ENCODE data around the gene CCDC71. TPM values are rescaled to one million over a fixed set of nuclear protein-coding genes. Genes with fewer than 3 reads are reported as not detected.

The CCDC71 gene
- total and polyA plus RNA-seq, 2 of the 13 experiments (the other 11 are each of a cell fraction or from before 2014, with no cell fraction given): 9.7 to 14.3 TPM

DNA sequence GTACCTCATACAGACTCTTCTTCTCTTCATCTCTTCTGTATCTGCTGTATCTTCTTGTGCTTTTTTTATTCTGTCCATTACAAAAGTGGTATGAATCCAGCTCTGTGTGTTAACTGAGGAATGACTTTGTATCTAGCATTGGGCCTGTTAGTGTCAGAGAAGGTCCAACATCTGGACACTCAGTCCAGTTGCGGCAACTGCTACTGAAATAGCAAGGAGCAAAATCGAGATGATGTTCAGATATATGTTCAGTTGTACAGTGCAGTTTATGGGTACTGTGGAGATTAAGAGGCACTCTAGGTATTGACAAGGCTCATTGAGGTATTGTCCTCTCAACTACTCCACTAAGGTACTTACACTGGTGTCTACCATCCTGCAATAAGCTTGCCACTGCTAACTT is 47.9 kb upstream of the CCDC71 start (continued):
- TF ChIP-seq, protein P1, sequence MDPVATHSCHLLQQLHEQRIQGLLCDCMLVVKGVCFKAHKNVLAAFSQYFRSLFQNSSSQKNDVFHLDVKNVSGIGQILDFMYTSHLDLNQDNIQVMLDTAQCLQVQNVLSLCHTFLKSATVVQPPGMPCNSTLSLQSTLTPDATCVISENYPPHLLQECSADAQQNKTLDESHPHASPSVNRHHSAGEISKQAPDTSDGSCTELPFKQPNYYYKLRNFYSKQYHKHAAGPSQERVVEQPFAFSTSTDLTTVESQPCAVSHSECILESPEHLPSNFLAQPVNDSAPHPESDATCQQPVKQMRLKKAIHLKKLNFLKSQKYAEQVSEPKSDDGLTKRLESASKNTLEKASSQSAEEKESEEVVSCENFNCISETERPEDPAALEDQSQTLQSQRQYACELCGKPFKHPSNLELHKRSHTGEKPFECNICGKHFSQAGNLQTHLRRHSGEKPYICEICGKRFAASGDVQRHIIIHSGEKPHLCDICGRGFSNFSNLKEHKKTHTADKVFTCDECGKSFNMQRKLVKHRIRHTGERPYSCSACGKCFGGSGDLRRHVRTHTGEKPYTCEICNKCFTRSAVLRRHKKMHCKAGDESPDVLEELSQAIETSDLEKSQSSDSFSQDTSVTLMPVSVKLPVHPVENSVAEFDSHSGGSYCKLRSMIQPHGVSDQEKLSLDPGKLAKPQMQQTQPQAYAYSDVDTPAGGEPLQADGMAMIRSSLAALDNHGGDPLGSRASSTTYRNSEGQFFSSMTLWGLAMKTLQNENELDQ (CRISPR knock-in tag; IDR thresholded peaks at IDR 0.05; ENCODE audit: borderline replicate concordance): no peak
- TF ChIP-seq ETV5 (CRISPR knock-in tag; IDR thresholded peaks at IDR 0.05; ENCODE audit: borderline replicate concordance) (no peak), BRCA1 (CRISPR knock-in tag; IDR thresholded peaks at IDR 0.05) (no peak)
- TF ChIP-seq, protein P2, sequence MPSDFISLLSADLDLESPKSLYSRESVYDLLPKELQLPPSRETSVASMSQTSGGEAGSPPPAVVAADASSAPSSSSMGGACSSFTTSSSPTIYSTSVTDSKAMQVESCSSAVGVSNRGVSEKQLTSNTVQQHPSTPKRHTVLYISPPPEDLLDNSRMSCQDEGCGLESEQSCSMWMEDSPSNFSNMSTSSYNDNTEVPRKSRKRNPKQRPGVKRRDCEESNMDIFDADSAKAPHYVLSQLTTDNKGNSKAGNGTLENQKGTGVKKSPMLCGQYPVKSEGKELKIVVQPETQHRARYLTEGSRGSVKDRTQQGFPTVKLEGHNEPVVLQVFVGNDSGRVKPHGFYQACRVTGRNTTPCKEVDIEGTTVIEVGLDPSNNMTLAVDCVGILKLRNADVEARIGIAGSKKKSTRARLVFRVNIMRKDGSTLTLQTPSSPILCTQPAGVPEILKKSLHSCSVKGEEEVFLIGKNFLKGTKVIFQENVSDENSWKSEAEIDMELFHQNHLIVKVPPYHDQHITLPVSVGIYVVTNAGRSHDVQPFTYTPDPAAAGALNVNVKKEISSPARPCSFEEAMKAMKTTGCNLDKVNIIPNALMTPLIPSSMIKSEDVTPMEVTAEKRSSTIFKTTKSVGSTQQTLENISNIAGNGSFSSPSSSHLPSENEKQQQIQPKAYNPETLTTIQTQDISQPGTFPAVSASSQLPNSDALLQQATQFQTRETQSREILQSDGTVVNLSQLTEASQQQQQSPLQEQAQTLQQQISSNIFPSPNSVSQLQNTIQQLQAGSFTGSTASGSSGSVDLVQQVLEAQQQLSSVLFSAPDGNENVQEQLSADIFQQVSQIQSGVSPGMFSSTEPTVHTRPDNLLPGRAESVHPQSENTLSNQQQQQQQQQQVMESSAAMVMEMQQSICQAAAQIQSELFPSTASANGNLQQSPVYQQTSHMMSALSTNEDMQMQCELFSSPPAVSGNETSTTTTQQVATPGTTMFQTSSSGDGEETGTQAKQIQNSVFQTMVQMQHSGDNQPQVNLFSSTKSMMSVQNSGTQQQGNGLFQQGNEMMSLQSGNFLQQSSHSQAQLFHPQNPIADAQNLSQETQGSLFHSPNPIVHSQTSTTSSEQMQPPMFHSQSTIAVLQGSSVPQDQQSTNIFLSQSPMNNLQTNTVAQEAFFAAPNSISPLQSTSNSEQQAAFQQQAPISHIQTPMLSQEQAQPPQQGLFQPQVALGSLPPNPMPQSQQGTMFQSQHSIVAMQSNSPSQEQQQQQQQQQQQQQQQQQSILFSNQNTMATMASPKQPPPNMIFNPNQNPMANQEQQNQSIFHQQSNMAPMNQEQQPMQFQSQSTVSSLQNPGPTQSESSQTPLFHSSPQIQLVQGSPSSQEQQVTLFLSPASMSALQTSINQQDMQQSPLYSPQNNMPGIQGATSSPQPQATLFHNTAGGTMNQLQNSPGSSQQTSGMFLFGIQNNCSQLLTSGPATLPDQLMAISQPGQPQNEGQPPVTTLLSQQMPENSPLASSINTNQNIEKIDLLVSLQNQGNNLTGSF (CRISPR knock-in tag; IDR thresholded peaks at IDR 0.05): no peak
- TF ChIP-seq, protein P3, sequence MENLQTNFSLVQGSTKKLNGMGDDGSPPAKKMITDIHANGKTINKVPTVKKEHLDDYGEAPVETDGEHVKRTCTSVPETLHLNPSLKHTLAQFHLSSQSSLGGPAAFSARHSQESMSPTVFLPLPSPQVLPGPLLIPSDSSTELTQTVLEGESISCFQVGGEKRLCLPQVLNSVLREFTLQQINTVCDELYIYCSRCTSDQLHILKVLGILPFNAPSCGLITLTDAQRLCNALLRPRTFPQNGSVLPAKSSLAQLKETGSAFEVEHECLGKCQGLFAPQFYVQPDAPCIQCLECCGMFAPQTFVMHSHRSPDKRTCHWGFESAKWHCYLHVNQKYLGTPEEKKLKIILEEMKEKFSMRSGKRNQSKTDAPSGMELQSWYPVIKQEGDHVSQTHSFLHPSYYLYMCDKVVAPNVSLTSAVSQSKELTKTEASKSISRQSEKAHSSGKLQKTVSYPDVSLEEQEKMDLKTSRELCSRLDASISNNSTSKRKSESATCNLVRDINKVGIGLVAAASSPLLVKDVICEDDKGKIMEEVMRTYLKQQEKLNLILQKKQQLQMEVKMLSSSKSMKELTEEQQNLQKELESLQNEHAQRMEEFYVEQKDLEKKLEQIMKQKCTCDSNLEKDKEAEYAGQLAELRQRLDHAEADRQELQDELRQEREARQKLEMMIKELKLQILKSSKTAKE (CRISPR knock-in tag; IDR thresholded peaks at IDR 0.05; ENCODE audit: borderline replicate concordance): no peak
- TF ChIP-seq, protein P4, sequence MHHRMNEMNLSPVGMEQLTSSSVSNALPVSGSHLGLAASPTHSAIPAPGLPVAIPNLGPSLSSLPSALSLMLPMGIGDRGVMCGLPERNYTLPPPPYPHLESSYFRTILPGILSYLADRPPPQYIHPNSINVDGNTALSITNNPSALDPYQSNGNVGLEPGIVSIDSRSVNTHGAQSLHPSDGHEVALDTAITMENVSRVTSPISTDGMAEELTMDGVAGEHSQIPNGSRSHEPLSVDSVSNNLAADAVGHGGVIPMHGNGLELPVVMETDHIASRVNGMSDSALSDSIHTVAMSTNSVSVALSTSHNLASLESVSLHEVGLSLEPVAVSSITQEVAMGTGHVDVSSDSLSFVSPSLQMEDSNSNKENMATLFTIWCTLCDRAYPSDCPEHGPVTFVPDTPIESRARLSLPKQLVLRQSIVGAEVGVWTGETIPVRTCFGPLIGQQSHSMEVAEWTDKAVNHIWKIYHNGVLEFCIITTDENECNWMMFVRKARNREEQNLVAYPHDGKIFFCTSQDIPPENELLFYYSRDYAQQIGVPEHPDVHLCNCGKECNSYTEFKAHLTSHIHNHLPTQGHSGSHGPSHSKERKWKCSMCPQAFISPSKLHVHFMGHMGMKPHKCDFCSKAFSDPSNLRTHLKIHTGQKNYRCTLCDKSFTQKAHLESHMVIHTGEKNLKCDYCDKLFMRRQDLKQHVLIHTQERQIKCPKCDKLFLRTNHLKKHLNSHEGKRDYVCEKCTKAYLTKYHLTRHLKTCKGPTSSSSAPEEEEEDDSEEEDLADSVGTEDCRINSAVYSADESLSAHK (CRISPR knock-in tag; IDR thresholded peaks at IDR 0.05; ENCODE audit: borderline replicate concordance): no peak

All from HepG2 (cell line).